CD4-positive, alpha-beta memory T cell (primary cell): ENCODE results near the gene MYOZ2. TPM values are rescaled to one million over a fixed set of nuclear protein-coding genes. Genes with fewer than 3 reads are reported as not detected.
"Not testable (repeated sequence)": the region's sequence is repeated elsewhere in the genome, so short reads cannot be mapped to it uniquely, and the experiment has no call there.

Experiments used
- CTCF ChIA-PET: fragments of 350-600 bp; sonication (Branson Sonifier 250); formaldehyde crosslinking; loops from one replicate; lab custom pipeline; 2021; ENCODE audit warnings: inconsistent platforms; ENCODE audit not compliant: partially characterized antibody; lab: Charles Lee
- POLR2A ChIA-PET: fragments of 350-600 bp; sonication (Branson Sonifier 250); formaldehyde crosslinking; loops from one replicate; lab custom pipeline; 2021; ENCODE audit not compliant: partially characterized antibody; lab: Charles Lee
- DNase-seq, 5 donors: peaks; one replicate each; pipeline versions ENCODE4 v3.0.0 to v3.0.0-alpha.2; 2020 to 2022; ENCODE audit warnings: mixed read lengths in 1 of 5
- H3K27ac ChIP-seq: one replicate; pipeline ENCODE4 v1.7.0; 2013; ENCODE audit warnings: low read depth, low read length
- H3K27me3 ChIP-seq: 2 replicates; pipeline ENCODE4 v1.7.0; 2013; ENCODE audit warnings: mild to moderate bottlenecking, low read length, moderate library complexity; ENCODE audit not compliant: insufficient read depth
- H3K36me3 ChIP-seq: 2 replicates; pipeline ENCODE4 v1.7.0; 2013; ENCODE audit warnings: mild to moderate bottlenecking, low read length, moderate library complexity; ENCODE audit not compliant: insufficient read depth
- H3K4me1 ChIP-seq: 2 replicates; pipeline ENCODE4 v1.7.0; 2013; ENCODE audit warnings: mild to moderate bottlenecking, low read length, moderate library complexity; ENCODE audit not compliant: insufficient read depth
- H3K4me3 ChIP-seq, 2 donors: one replicate each; pipeline ENCODE4 v1.7.0; 2013; ENCODE audit warnings: low read length in 2 of 2, mild to moderate bottlenecking in 1 of 2
- H3K9me3 ChIP-seq, 2 donors: one replicate each; pipeline ENCODE4 v1.7.0; 2013; ENCODE audit warnings: low read length in 2 of 2, control low read depth in 1 of 2; ENCODE audit not compliant: control insufficient read depth in 1 of 2
- H3K27ac Mint-ChIP-seq, 7 donors: one replicate each; pipeline ENCODE4 v1.8.0; 2020 to 2021; ENCODE audit warnings: mixed read lengths in 7 of 7, mild to moderate bottlenecking in 6 of 7, inconsistent platforms in 3 of 7, moderate library complexity in 3 of 7
- H3K27me3 Mint-ChIP-seq, 2 donors: one replicate each; pipeline ENCODE4 v1.8.0; 2020 to 2021; ENCODE audit warnings: mixed read lengths in 2 of 2
- H3K36me3 Mint-ChIP-seq, 2 donors: one replicate each; pipeline ENCODE4 v1.8.0; 2020 to 2021; ENCODE audit warnings: mixed read lengths in 2 of 2, inconsistent platforms in 1 of 2, mild to moderate bottlenecking in 1 of 2
- H3K4me1 Mint-ChIP-seq, 4 donors: one replicate each; pipeline ENCODE4 v1.8.0; 2020 to 2021; ENCODE audit warnings: mixed read lengths in 4 of 4, mild to moderate bottlenecking in 1 of 4
- H3K4me3 Mint-ChIP-seq, 8 donors: one replicate each; pipeline ENCODE4 v1.8.0; 2020 to 2021; ENCODE audit warnings: mixed read lengths in 8 of 8, mild to moderate bottlenecking in 7 of 8, moderate library complexity in 6 of 8, inconsistent platforms in 3 of 8
- H3K9me3 Mint-ChIP-seq, 8 donors: one replicate each; pipeline ENCODE4 v1.8.0; 2020 to 2021; ENCODE audit warnings: mixed read lengths in 8 of 8, mild to moderate bottlenecking in 5 of 8, inconsistent platforms in 3 of 8, moderate library complexity in 1 of 8
- intact Hi-C: fragments of 100-400 bp; cut with micrococcal nuclease; formaldehyde crosslinking; loops from one replicate; pipeline ENCODE4 v1.15.1; 2023
- polyA plus RNA-seq, 2 donors: library from polyadenylated mRNA; unstranded; fragments of 300-500 nt; fragmentation: Illumina TruSeq; gene quantifications; one replicate each; pipeline ENCODE4 v1.2.3, GENCODE V29; 2021
- total RNA-seq, 2 experiments: library from RNA; stranded (reverse); gene quantifications; one replicate each; pipeline ENCODE4 v1.2.3, GENCODE V29; 2021

The MYOZ2 gene
- total and polyA plus RNA-seq, 4 experiments from 2014 or later = not detected

GRCh38 chr4:119139822-119140252, 4.2 kb downstream of the MYOZ2 start:
- H3K4me1 ChIP-seq = peaks cover 36% of the 10 kb centered on the region
- Mint-ChIP-seq H3K9me3 (peaks cover 0 to 3% (median 0%) of the 10 kb centered on the region in 8 donors), H3K27ac (peak overlapping the region; percentile 72 to 94 (median 89)), H3K36me3 (no peaks in the 10 kb centered on the region), H3K4me3 (peak overlapping the region; percentile 65 to 83 (median 72)), H3K4me1 (peaks cover 41 to 46% (median 44%) of the 10 kb centered on the region in 4 donors), H3K27me3 (no peaks in the 10 kb centered on the region)
- intact Hi-C loops = loop anchor here (5.0 kb wide), 2 partner anchors 72 to 98 kb away; partner anchors contain the start of gene USP53
- peak overlapping the region; percentile 5 for H3K27ac ChIP-seq
- no peaks in the 10 kb centered on the region for H3K27me3 ChIP-seq
- no peaks in the 10 kb centered on the region for H3K36me3 ChIP-seq
- peak overlapping the region in 1 of 2 donors; percentile 15 for H3K4me3 ChIP-seq
- POLR2A ChIA-PET = interaction anchor here (1.0 to 5.0 kb wide), 3 partner anchors 9 to 161 kb away, joined by 3 to 37 read pairs (median 6); partner anchors contain the start of gene USP53
- CTCF ChIA-PET = interaction anchor here (1.1 to 4.7 kb wide), 3 partner anchors 52 to 98 kb away, joined by 5 to 22 read pairs (median 5); no protein-coding TSS in a partner anchor
- DNase-seq = peak in 2 of 5 donors; percentile 12 to 13
- no peaks in the 10 kb centered on the region for H3K9me3 ChIP-seq

DNA sequence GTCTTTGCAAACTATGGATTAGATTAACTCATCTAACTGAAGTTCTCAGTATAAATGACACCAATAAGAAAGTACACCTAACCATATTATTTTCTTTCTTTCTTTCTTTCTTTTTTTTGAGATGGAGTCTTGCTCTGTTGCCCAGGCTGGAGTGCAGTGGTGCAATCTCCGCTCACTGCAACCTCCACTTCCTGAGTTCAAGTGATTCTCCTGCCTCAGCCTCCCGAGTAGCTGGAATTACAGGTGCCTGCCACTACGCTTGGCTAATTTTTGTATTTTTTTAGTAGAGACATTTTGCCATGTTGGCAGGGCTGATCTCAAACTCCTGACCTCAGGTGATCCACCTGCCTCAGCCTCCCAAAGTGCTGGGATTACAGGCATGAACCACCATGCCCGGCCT, 5.7 kb downstream of the MYOZ2 start:
- Mint-ChIP-seq H3K4me1 (peaks cover 35 to 44% (median 40%) of the 10 kb centered on the region in 4 donors), H3K27ac (peak overlapping the region in 4 of 7 donors; percentile 12 to 66 (median 27))
- CTCF ChIA-PET, H3K4me3 ChIP-seq, H3K9me3 Mint-ChIP-seq, H3K9me3 ChIP-seq, H3K36me3 Mint-ChIP-seq, H3K4me3 Mint-ChIP-seq, H3K36me3 ChIP-seq, intact Hi-C loops, DNase-seq, H3K27me3 Mint-ChIP-seq, H3K27me3 ChIP-seq, H3K27ac ChIP-seq: not testable (repeated sequence)
- H3K4me1 ChIP-seq = peaks cover 36% of the 10 kb centered on the region
- POLR2A ChIA-PET = interaction anchor here (5.0 kb wide), 1 partner anchor 71 kb away, joined by 37 read pairs; the partner anchor contains the start of gene USP53

- no peaks in the 10 kb centered on the region for H3K36me3 Mint-ChIP-seq
- POLR2A ChIA-PET = interaction anchor here (1.3 kb wide), 1 partner anchor 70 kb away, joined by 6 read pairs; the partner anchor contains the start of gene USP53
- H3K9me3 Mint-ChIP-seq = no peaks in the 10 kb centered on the region
- peak overlapping the region in 3 of 7 donors; percentile 13 to 51 (median 31) for H3K27ac Mint-ChIP-seq
- Histone ChIP-seq H3K36me3 (no peaks in the 10 kb centered on the region), H3K27me3 (no peaks in the 10 kb centered on the region), H3K4me3 (no peak overlapping the region), H3K9me3 (no peaks in the 10 kb centered on the region), H3K27ac (no peak overlapping the region), H3K4me1 (peaks cover 27% of the 10 kb centered on the region)
- peaks cover 27 to 37% (median 31%) of the 10 kb centered on the region in 4 donors for H3K4me1 Mint-ChIP-seq
- CTCF ChIA-PET = no interaction called here
- DNase-seq = no peak
- H3K4me3 Mint-ChIP-seq = no peak overlapping the region
- intact Hi-C loops = no loop called here
- no peaks in the 10 kb centered on the region for H3K27me3 Mint-ChIP-seq
Observed at GRCh38 chr4:119142833-119143232, 7.2 kb downstream of the MYOZ2 start.

DNA sequence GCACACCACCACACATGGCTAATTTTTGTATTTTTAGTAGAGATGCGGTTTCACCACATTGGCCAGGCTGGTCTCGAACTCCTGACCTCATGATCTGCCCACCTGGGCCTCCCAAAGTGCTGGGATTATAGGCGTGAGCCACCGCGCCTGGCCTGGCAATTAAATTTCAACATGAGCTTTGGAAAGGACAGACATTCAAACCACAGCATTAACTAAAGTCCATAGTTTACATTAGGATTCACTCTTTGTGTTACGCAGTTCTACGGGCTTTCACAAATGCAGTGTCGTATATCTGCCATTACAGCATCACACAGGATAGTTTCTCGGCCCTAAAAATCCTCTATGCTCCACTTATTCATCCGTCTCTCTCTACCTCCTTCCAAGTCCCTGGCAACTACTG, 7.7 kb downstream of the MYOZ2 start:
- Mint-ChIP-seq H3K4me1 (peaks cover 22 to 33% (median 27%) of the 10 kb centered on the region in 4 donors), H3K27ac (peak overlapping the region in 1 of 7 donors; percentile 31)
- H3K36me3 Mint-ChIP-seq, H3K27me3 ChIP-seq, H3K4me3 Mint-ChIP-seq, CTCF ChIA-PET, H3K9me3 ChIP-seq, DNase-seq, H3K27ac ChIP-seq, intact Hi-C loops, H3K4me3 ChIP-seq, H3K9me3 Mint-ChIP-seq, H3K27me3 Mint-ChIP-seq, H3K36me3 ChIP-seq: not testable (repeated sequence)
- peaks cover 22% of the 10 kb centered on the region for H3K4me1 ChIP-seq
- POLR2A ChIA-PET = interaction anchor here (1.3 kb wide), 1 partner anchor 69 kb away, joined by 6 read pairs; the partner anchor contains the start of gene USP53

GRCh38 chr4:119149110-119149509, 13.5 kb downstream of the MYOZ2 start:
- Histone ChIP-seq H3K9me3 (no peaks in the 10 kb centered on the region), H3K27me3 (no peaks in the 10 kb centered on the region), H3K4me3 (no peak overlapping the region), H3K36me3 (no peaks in the 10 kb centered on the region), H3K27ac (no peak overlapping the region), H3K4me1 (no peaks in the 10 kb centered on the region)
- Mint-ChIP-seq H3K27me3 (no peaks in the 10 kb centered on the region), H3K27ac (no peak overlapping the region), H3K4me3 (no peak overlapping the region), H3K36me3 (no peaks in the 10 kb centered on the region), H3K9me3 (peaks cover 0 to 2% (median 0%) of the 10 kb centered on the region in 8 donors), H3K4me1 (peaks cover 0 to 6% (median 5%) of the 10 kb centered on the region in 4 donors)
- POLR2A ChIA-PET = interaction anchor here (1.0 kb wide), 1 partner anchor 9 kb away, joined by 3 read pairs; no protein-coding TSS in a partner anchor
- intact Hi-C loops = no loop called here
- DNase-seq = no peak
- CTCF ChIA-PET = no interaction called here

DNA sequence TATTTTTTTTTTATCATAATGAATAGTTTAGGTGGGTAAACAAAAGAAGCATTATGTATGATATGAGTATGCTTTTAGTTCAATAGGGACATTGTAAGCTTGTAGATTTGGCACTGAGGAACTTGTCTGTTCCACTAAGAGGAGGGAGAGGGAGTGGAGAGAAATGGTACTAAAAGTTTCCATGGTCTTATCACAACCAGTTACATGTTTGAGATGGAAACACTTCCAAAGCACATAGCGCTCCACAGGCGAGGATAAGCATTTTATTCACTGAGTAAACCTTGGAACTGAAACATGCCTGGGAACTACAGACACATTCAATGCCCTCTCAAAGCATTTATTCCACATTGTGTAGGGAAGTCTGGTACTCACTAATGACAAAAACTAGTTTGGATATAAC, 15.5 kb downstream of the MYOZ2 start:
- Histone ChIP-seq H3K36me3 (no peaks in the 10 kb centered on the region), H3K9me3 (no peaks in the 10 kb centered on the region), H3K27me3 (no peaks in the 10 kb centered on the region), H3K4me1 (no peaks in the 10 kb centered on the region), H3K27ac (no peak overlapping the region), H3K4me3 (no peak overlapping the region)
- CTCF ChIA-PET = no interaction called here
- Mint-ChIP-seq H3K27ac (no peak overlapping the region), H3K9me3 (peaks cover 0 to 4% (median 0%) of the 10 kb centered on the region in 8 donors), H3K36me3 (no peaks in the 10 kb centered on the region), H3K27me3 (peaks cover 1 to 3% of the 10 kb centered on the region in 2 donors), H3K4me1 (no peaks in the 10 kb centered on the region), H3K4me3 (no peak overlapping the region)
- POLR2A ChIA-PET = no interaction called here
- intact Hi-C loops = no loop called here
- no peak for DNase-seq

DNA sequence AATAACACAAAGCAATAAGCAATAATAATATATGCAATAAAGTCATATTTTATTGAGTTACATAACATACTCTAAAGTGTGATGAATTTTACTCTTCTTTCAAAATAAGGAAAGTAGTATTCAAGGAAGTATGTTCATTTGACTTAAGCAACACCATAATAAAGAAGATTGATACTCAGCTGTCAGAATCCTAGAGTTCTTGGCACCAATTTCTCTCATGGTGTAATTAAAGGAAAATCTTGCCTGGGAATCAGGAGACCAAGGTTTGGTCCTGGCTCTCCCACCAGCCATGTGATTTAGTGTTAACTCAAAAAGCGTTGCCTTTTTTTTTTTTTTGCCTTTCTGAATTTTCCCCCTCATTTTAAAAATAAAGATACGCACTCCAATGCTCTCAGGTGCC, 17.1 kb downstream of the MYOZ2 start:
- H3K9me3 ChIP-seq = no peaks in the 10 kb centered on the region
- Mint-ChIP-seq H3K4me1 (no peaks in the 10 kb centered on the region), H3K36me3 (no peaks in the 10 kb centered on the region), H3K27me3 (peaks cover 1 to 3% of the 10 kb centered on the region in 2 donors), H3K9me3 (peaks cover 0 to 4% (median 0%) of the 10 kb centered on the region in 8 donors), H3K4me3 (no peak overlapping the region), H3K27ac (no peak overlapping the region)
- ChIA-PET POLR2A (interaction anchor here (1.4 kb wide), 1 partner anchor 60 kb away, joined by 3 read pairs; the partner anchor contains the start of gene USP53), CTCF (no interaction called here)
- H3K27ac ChIP-seq = no peak overlapping the region
- intact Hi-C loops = no loop called here
- H3K36me3 ChIP-seq = no peaks in the 10 kb centered on the region
- H3K4me1 ChIP-seq = no peaks in the 10 kb centered on the region
- no peak for DNase-seq
- no peak overlapping the region for H3K4me3 ChIP-seq
- no peaks in the 10 kb centered on the region for H3K27me3 ChIP-seq
